A549 (cell line): ENCODE measurements around the gene TCP11L1. TPM values are rescaled to one million over a fixed set of nuclear protein-coding genes. Genes with fewer than 3 reads are reported as not detected.

Source experiments
- ATAC-seq, 2 experiments: fragments of 200-7000 bp in 1 of 2; fragments of >200 bp in 1 of 2; cut with Nextera tagmentation in 1 of 2; cut with Tn5 transposase in 1 of 2; 3 replicates each; pipeline versions ENCODE4 v1.8.0 to v1.9.1; 2018 to 2020; ENCODE audit warnings: mild to moderate bottlenecking in 1 of 2, moderate library complexity in 1 of 2
- CTCF ChIA-PET: fragments of 300-600 bp; sonication (Branson Sonifier 250); formaldehyde crosslinking; extraction: SDS; loops from one replicate; lab custom pipeline; 2021; ENCODE audit warnings: antibody characterized with exemption, inconsistent platforms; lab: Yijun Ruan, JAX
- POLR2A ChIA-PET: fragments of 350-600 bp; formaldehyde crosslinking; extraction: SDS; loops from one replicate; lab custom pipeline; 2021; ENCODE audit warnings: antibody characterized with exemption, inconsistent platforms; lab: Yijun Ruan, JAX
- DNase-seq, 2 experiments: peaks; one replicate each; pipeline versions ENCODE4 v3.0.0 to v3.0.0-alpha.2; 2011 to 2016; ENCODE audit warnings: low read depth in 1 of 2, low spot score in 1 of 2
- FAIRE-seq: peaks from 2 replicates; lab custom pipeline; 2011; peaks lifted over from hg19 to GRCh38; lab: Jason Lieb, UNC
- H3K27ac ChIP-seq, 2 experiments: fragments of >200 bp; sonication (Bioruptor Twin); formaldehyde crosslinking; 3 replicates each; pipeline ENCODE4 v1.5.1; 2016 to 2017
- H3K4me1 ChIP-seq: fragments of >200 bp; sonication (Bioruptor Twin); formaldehyde crosslinking; 3 replicates; pipeline ENCODE4 v1.6.1; 2016
- H3K4me2 ChIP-seq: fragments of >200 bp; sonication (Bioruptor Twin); formaldehyde crosslinking; 3 replicates; pipeline ENCODE4 v1.6.1; 2016
- H3K4me3 ChIP-seq: fragments of >200 bp; sonication (Bioruptor Twin); formaldehyde crosslinking; 3 replicates; pipeline ENCODE4 v1.5.1; 2016
- H3K9me3 ChIP-seq: fragments of >200 bp; sonication (Bioruptor Twin); formaldehyde crosslinking; 3 replicates; pipeline ENCODE4 v1.6.1; 2016
- BCL3 ChIP-seq: fragments of >200 bp; sonication (Bioruptor Twin); formaldehyde crosslinking; IDR thresholded peaks from 3 replicates; pipeline ENCODE4 v1.6.1; 2016
- BHLHE40 ChIP-seq: IDR thresholded peaks from 2 replicates; pipeline ENCODE4 v1.6.1; 2012; ENCODE audit warnings: low read depth, low read length, inconsistent platforms
- CBX8 ChIP-seq: fragments of 200-600 bp; sonication (generic); IDR thresholded peaks from 2 replicates; pipeline ENCODE4 v1.6.1; 2016
- CHD4 ChIP-seq: fragments of 200-600 bp; sonication (generic); IDR thresholded peaks from 2 replicates; pipeline ENCODE4 v1.6.1; 2016; ENCODE audit warnings: antibody characterized with exemption, mild to moderate bottlenecking, borderline replicate concordance
- CTCF ChIP-seq: fragments of >200 bp; sonication (Bioruptor Twin); formaldehyde crosslinking; IDR thresholded peaks from 3 replicates; pipeline ENCODE4 v1.5.1; 2016
- EHF ChIP-seq: fragments of 250-450 bp; sonication (Bioruptor Pico); IDR thresholded peaks from 2 replicates; pipeline ENCODE4 v1.5.0; 2020; ENCODE audit warnings: mild to moderate bottlenecking
- EHMT2 ChIP-seq: fragments of 200-600 bp; sonication (generic); IDR thresholded peaks from 2 replicates; pipeline ENCODE4 v1.6.1; 2016; ENCODE audit warnings: antibody characterized with exemption, low read depth, mild to moderate bottlenecking, moderate library complexity
- ELK1 ChIP-seq: fragments of 150-350 bp; IDR thresholded peaks from 2 replicates; pipeline ENCODE4 v1.6.1; 2014; ENCODE audit warnings: low read depth, mild to moderate bottlenecking, low read length
- EP300 ChIP-seq, 2 experiments: fragments of >200 bp; sonication (Bioruptor Twin); formaldehyde crosslinking; IDR thresholded peaks; 2 replicates in 1 of 2; 3 replicates in 1 of 2; pipeline ENCODE4 v1.6.1; 2016 to 2017
- HDAC2 ChIP-seq: fragments of 200-600 bp; sonication (generic); IDR thresholded peaks from 2 replicates; pipeline ENCODE4 v1.6.1; 2016
- HES2 ChIP-seq: fragments of >200 bp; sonication (Bioruptor Twin); formaldehyde crosslinking; IDR thresholded peaks from 2 replicates; pipeline ENCODE4 v1.6.1; 2016
- HOXB5 ChIP-seq: fragments of 250-450 bp; sonication (Bioruptor Pico); IDR thresholded peaks from 2 replicates; pipeline ENCODE4 v1.5.0; 2020; ENCODE audit warnings: mild to moderate bottlenecking, moderate library complexity
- MAZ ChIP-seq: fragments of 150-350 bp; IDR thresholded peaks from 2 replicates; pipeline ENCODE4 v1.6.1; 2014; ENCODE audit warnings: antibody characterized with exemption, low read depth, low read length, borderline replicate concordance
- MYC ChIP-seq: IDR thresholded peaks from 2 replicates; pipeline ENCODE4 v1.6.1; 2012; ENCODE audit warnings: mild to moderate bottlenecking, inconsistent platforms, low read length, improper control_type of control experiment, borderline replicate concordance
- PHF8 ChIP-seq: fragments of 200-600 bp; sonication (generic); IDR thresholded peaks from 2 replicates; pipeline ENCODE4 v1.6.1; 2016; ENCODE audit warnings: low read depth, mild to moderate bottlenecking, antibody characterized with exemption, moderate library complexity, borderline replicate concordance
- POLR2A ChIP-seq: IDR thresholded peaks from 2 replicates; pipeline ENCODE4 v1.6.1; 2012; ENCODE audit warnings: mild to moderate bottlenecking, low read length
- RARB ChIP-seq: fragments of 250-450 bp; sonication (Bioruptor Pico); IDR thresholded peaks from 2 replicates; pipeline ENCODE4 v1.8.0; 2021; ENCODE audit warnings: mild to moderate bottlenecking, moderate library complexity
- RCOR1 ChIP-seq: fragments of 150-350 bp; IDR thresholded peaks from 2 replicates; pipeline ENCODE4 v1.6.1; 2014; ENCODE audit warnings: antibody characterized with exemption, low read length, low read depth
- SREBF2 ChIP-seq: fragments of 450-650 bp; IDR thresholded peaks from 2 replicates; pipeline ENCODE4 v1.6.1; 2014; ENCODE audit warnings: mild to moderate bottlenecking, moderate library complexity
- TFCP2L1 ChIP-seq: fragments of 250-450 bp; sonication (Bioruptor Pico); IDR thresholded peaks from 2 replicates; pipeline ENCODE4 v1.5.0; 2021; ENCODE audit warnings: mild to moderate bottlenecking
- TP53 ChIP-seq: fragments of 250-450 bp; sonication (Bioruptor Pico); IDR thresholded peaks from 2 replicates; pipeline ENCODE4 v1.5.0; 2021; ENCODE audit warnings: mild to moderate bottlenecking, moderate library complexity
- USF2 ChIP-seq: fragments of 450-650 bp; IDR thresholded peaks from 2 replicates; pipeline ENCODE4 v1.6.1; 2014; ENCODE audit warnings: antibody characterized with exemption
- ZC3H11A ChIP-seq: fragments of 450-650 bp; IDR thresholded peaks from 2 replicates; pipeline ENCODE4 v1.6.1; 2014; ENCODE audit warnings: antibody characterized with exemption, mild to moderate bottlenecking
- ZSCAN20 ChIP-seq: fragments of 250-450 bp; sonication (Bioruptor Pico); IDR thresholded peaks from 2 replicates; pipeline ENCODE4 v1.8.0; 2022; ENCODE audit warnings: mild to moderate bottlenecking, moderate library complexity
- WGBS: methylation state at CpG from one replicate; pipeline ENCODE4 v1.1.6; 2017; ENCODE audit errors: missing lambda C conversion rate; 5-methylcytosine and 5-hydroxymethylcytosine counted together
- polyA plus RNA-seq, 4 experiments: library from polyadenylated mRNA; depleted of rRNA in 3 of 4; stranded (reverse); fragments of >200 nt; fragmentation: RNase III in 1 of 4; extraction: RNeasy Plus Mini Kit Qiagen cat#74134 plus additional on column Dnase treatment in 1 of 4; gene quantifications; 2 replicates in 3 of 4; 3 replicates in 1 of 4; pipeline ENCODE4 v1.2.3, GENCODE V29; 2011 to 2017

Gene TCP11L1
- polyA plus RNA-seq, 2 of the 4 experiments (the other 2 are of a cell fraction): 30.3 to 42.1 TPM

- WGBS: 61% methylated on average over 4 of the region's 4 CpGs
- H3K4me2 ChIP-seq: peak overlapping the region; percentile 87
- DNase-seq (no peak), FAIRE-seq (no peak), ATAC-seq (no peak)
- H3K4me3 ChIP-seq: peak overlapping the region; percentile 82
- peaks cover 35% of the 10 kb centered on the region for H3K4me1 ChIP-seq
- peak overlapping the region; percentile 76 to 90; a peak in 5 of 6 replicates for H3K27ac ChIP-seq
- H3K9me3 ChIP-seq: no peaks in the 10 kb centered on the region
- no peak for TF ChIP-seq CTCF
- TF ChIP-seq ELK1: no peak
- no peak for TF ChIP-seq HDAC2
- TF ChIP-seq EHMT2: no peak
- no peak for TF ChIP-seq HOXB5 (CRISPR knock-in tag)
- no peak for TF ChIP-seq ZSCAN20 (CRISPR knock-in tag)
- POLR2A ChIA-PET: interaction anchor here (1.1 to 2.6 kb wide), 3 partner anchors 22 to 45 kb away, joined by 7 to 32 read pairs (median 7); partner anchors contain the start of gene TCP11L1
- CTCF ChIA-PET: interaction anchor here (1.1 to 2.5 kb wide), 8 partner anchors 9 to 57 kb away, joined by 3 to 12 read pairs (median 4); no protein-coding TSS in a partner anchor
Observed at GRCh38 chr11:33016654-33017053, 22.7 kb upstream of the TCP11L1 start.

- DNase-seq: no peak
- POLR2A ChIA-PET: interaction anchor here (2.6 kb wide), 1 partner anchor 22 kb away, joined by 32 read pairs; the partner anchor contains the start of gene TCP11L1
- ATAC-seq: no peak
- 71% methylated on average over 9 of the region's 9 CpGs for WGBS
- no peak overlapping the region; the same call in 2 of the 3 replicates for H3K4me3 ChIP-seq
- no peak for FAIRE-seq
- CTCF ChIA-PET: interaction anchor here (1.1 to 2.5 kb wide), 4 partner anchors 13 to 57 kb away, joined by 3 to 12 read pairs (median 4); no protein-coding TSS in a partner anchor
- H3K4me1 ChIP-seq: peaks cover 37% of the 10 kb centered on the region
- H3K9me3 ChIP-seq: no peaks in the 10 kb centered on the region
- 0 out of 6 replicates have a peak overlapping the region, but pooled peaks of 1 of the 2 experiments have one; percentile 34 for H3K27ac ChIP-seq
- TF ChIP-seq EP300 (IDR thresholded peaks at IDR 0.05) (no peak), CBX8 (no peak), EHF (CRISPR knock-in tag) (no peak)
- peak overlapping the region; percentile 87 for H3K4me2 ChIP-seq
Observed at GRCh38 chr11:33017478-33017877, 21.9 kb upstream of the TCP11L1 start.

- WGBS: 92% methylated on average over 3 of the region's 3 CpGs
- Histone ChIP-seq H3K4me3 (no peak overlapping the region), H3K27ac (no peak overlapping the region), H3K4me1 (peaks cover 37% of the 10 kb centered on the region), H3K9me3 (no peaks in the 10 kb centered on the region), H3K4me2 (peak overlapping the region; percentile 87)
- POLR2A ChIA-PET: interaction anchor here (2.6 kb wide), 1 partner anchor 21 kb away, joined by 32 read pairs; the partner anchor contains the start of gene TCP11L1
- FAIRE-seq (no peak), ATAC-seq (no peak), DNase-seq (no peak)
- TF ChIP-seq ZC3H11A: no peak
- no peak for TF ChIP-seq POLR2A
- no peak for TF ChIP-seq SREBF2
- no peak for TF ChIP-seq TFCP2L1 (CRISPR knock-in tag)
- TF ChIP-seq BHLHE40: no peak
- no peak for TF ChIP-seq HOXB5 (CRISPR knock-in tag)
- no peak for TF ChIP-seq MAZ
- no peak for TF ChIP-seq PHF8
- no peak for TF ChIP-seq RCOR1
- TF ChIP-seq CHD4: no peak
- TF ChIP-seq ELK1: no peak
- TF ChIP-seq BCL3: no peak
- TF ChIP-seq HES2: no peak
- no peak for TF ChIP-seq MYC
- TF ChIP-seq TP53 (CRISPR knock-in tag): no peak
- no peak for TF ChIP-seq USF2
- no peak for TF ChIP-seq RARB (CRISPR knock-in tag)
- CTCF ChIA-PET: interaction anchor here (1.1 to 1.2 kb wide), 2 partner anchors 16 to 49 kb away, joined by 3 to 6 read pairs; no protein-coding TSS in a partner anchor
Observed at GRCh38 chr11:33017965-33018364, 21.4 kb upstream of the TCP11L1 start.
